LNCaP clone FGC (cell line): ENCODE results near the gene CDK4.

Experiments
- DNase-seq: peaks from one replicate; pipeline ENCODE4 v3.0.0-alpha.2; 2011; ENCODE audit warnings: low read depth
- H3K4me3 ChIP-seq: 2 replicates; pipeline ENCODE4 v1.5.1; 2011; ENCODE audit warnings: mild to moderate bottlenecking, low read depth, low read length, control low read depth
- CTCF ChIP-seq: IDR thresholded peaks from 2 replicates; pipeline ENCODE4 v1.5.1; 2012; ENCODE audit warnings: mild to moderate bottlenecking; ENCODE audit not compliant: control insufficient read depth, insufficient read depth; ENCODE audit errors: extremely low read depth

CDK4 gene

GRCh38 chr12:57756406-57757341, 4.6 kb upstream of the CDK4 start:
- no peak for DNase-seq
- peak; percentile 30; the same call in 1 of the 2 replicates for TF ChIP-seq CTCF

GRCh38 chr12:57755454-57756372, 3.6 kb upstream of the CDK4 start:
- DNase-seq, result no peak
- peak overlapping the region; percentile 77 for H3K4me3 ChIP-seq
- no peak for TF ChIP-seq CTCF

More at GRCh38 chr12:57756406-57757341, 4.6 kb upstream of the CDK4 start:
- peak overlapping the region; percentile 77 for H3K4me3 ChIP-seq

- TF ChIP-seq CTCF, result no peak
Measured at GRCh38 chr12:57755194-57755453, 3.0 kb upstream of the CDK4 start.

GRCh38 chr12:57754411-57755193, 2.5 kb upstream of the CDK4 start, which contains the start of gene MARCHF9:
Gene MARCHF9, plus strand, starts transcription at chr12:57755103. Its CDS starts 426 bp downstream, at chr12:57755529.
- no peak for TF ChIP-seq CTCF
- H3K4me3 ChIP-seq, result peak within 1 kb of the TSS; percentile 77
- peak; percentile 46 for DNase-seq

More at GRCh38 chr12:57755194-57755453, 3.0 kb upstream of the CDK4 start:
- DNase-seq, result no peak
- peak overlapping the region; percentile 77 for H3K4me3 ChIP-seq

- TF ChIP-seq CTCF, result no peak
- DNase-seq, result no peak
- H3K4me3 ChIP-seq, result peak overlapping the region; percentile 77
Measured at GRCh38 chr12:57753756-57754337, 1.7 kb upstream of the CDK4 start.

- no peak for TF ChIP-seq CTCF
- DNase-seq, result no peak
- H3K4me3 ChIP-seq, result peak overlapping the region; percentile 98
Measured at GRCh38 chr12:57752668-57753000, 524 bp upstream of the CDK4 start.
